ENCODE measurements around the gene SRPRA.
A peak's percentile ranks its signal among the peaks of the same experiment; 100 is the strongest.
"Not testable (repeated sequence)": the region's sequence is repeated elsewhere in the genome, so short reads cannot be mapped to it uniquely, and the experiment has no call there.

The SRPRA gene

DNA sequence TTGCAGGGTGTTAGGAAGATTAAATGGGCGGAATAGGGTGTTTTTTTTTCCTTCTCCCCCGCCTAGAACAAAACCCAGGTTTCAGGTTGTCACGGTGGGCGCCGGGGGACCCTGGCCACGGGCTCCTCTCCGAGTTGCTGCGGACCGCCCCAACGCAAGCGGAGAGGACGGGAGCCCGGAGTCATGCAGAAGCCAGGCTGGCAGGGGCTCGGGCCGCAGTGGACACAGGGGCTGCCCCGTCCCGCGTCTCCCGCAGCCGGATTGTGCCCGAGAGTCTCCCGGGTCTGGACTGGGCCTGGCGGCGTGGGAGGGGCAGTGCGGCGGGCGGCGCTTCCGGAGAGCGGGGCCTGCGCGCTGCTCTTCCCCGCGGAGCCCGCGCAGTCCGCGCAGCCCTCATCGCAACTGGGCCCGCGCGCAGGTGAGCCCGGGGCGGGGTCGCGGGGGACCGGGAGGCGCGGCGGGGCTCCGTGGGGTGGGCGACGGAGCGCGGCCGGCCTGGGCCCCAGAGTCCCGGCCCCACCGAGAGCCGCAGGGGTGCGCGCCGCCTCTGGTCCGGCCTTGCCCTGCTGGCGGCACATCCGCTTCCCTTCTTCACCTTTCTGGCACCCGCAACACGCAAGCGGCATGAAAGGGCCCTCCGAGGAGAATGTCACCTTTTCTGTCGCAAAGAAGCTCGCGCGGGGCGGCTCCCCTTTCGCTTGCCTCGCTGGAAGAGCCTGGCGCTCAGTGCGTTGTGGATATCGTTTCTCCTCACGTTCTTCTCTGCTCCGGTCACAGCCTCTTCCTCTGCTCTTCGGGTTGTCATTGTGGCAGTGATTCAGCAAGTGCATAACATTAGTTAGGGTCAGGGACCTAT is 14.3 kb upstream of the SRPRA start, which contains the start of gene TIRAP:
TIRAP (plus strand) TSS at position 358 of the 856 bp plus-strand sequence. CDS start 7,802 bp downstream, outside the sequence.
- DNase-seq (ENCODE audit: low read depth) = peak; percentile 30

DNA sequence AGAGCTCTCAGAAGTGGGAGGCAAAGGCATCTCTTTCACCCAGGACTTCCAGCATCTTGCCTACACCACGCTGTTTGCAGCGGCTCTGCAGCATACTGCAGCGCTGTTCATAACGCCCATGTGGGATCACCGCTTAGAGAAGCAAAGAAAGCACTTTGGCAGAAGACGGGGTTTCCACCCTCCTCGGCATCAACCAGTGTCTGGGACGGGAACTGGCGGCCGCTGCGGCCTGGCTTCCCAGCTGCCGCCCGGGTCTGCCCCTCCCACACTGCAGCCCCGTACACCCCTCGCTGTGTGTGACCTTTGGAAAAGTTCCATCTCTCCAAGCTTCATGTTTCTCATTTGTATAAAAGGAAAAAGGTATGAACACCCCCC is 13.7 kb upstream of the SRPRA start:
- peak; percentile 30 for DNase-seq (ENCODE audit: low read depth)

DNA sequence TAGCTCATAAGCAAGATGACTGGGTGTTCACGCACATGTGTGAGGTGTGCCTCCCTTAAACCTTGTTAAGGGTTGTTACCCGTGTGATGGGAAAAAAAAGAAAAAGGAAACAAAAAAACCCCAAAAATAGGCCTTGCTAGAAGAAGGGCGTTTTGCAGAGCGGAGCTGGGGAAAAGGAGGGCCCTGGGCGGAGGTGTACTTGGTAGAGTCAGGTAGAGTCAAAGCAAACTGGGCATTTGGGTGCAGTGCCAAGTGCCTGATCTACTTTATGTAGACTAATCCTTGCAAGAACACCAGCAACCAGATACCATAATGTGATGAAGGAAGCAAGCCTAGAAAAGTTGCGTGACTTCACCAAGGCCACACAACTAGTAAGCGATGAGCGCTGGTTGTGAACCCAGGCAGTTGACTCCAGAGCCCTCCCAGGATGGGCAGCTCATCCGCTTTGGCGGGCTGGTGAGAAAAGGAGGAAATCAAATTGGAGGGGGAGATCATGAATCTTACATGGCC is 13.0 kb upstream of the SRPRA start:
- DNase-seq (ENCODE audit: low read depth) = no peak

DNA sequence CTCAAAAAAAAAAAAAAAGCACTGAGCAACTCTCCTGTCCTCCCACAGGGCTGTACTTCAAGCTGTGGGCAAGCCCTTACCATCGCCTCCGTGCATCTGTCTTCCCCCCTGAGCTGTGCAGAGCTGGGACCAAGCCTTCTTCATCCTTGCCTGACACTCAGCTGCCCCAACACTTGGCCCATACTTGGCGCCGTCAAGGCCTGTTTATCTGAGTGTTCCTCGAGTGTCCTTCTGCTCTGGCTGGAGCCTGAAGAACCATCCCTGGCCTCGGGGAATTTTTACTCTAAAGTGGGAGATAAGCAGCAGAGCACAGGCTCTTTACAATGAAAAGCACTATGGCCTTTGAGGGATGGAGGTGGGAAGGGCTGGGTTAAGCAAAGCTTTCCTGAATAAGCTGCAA is 12.6 kb upstream of the SRPRA start:
- DNase-seq (ENCODE audit: low read depth) = no peak

DNA sequence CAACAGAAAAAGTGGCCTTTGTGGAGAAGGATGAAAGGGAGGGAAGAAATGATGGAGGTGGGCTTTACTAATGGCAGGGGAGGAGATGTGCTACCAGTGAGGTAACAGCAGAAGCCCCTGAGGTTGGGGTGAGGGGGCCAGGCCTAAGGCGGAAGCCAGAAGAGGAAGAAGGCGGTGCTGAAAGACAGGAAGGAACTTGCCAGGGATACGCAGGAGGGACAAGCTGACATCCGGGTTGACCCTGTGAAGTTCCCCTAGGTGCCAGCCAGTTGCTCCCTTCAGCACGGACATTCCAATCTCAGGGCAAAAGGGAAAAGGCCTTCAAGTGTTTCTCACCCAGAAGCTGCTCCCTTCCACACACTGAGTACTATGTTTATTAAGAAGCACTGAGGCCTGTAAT is 11.9 kb upstream of the SRPRA start:
- DNase-seq (ENCODE audit: low read depth) = no peak

DNA sequence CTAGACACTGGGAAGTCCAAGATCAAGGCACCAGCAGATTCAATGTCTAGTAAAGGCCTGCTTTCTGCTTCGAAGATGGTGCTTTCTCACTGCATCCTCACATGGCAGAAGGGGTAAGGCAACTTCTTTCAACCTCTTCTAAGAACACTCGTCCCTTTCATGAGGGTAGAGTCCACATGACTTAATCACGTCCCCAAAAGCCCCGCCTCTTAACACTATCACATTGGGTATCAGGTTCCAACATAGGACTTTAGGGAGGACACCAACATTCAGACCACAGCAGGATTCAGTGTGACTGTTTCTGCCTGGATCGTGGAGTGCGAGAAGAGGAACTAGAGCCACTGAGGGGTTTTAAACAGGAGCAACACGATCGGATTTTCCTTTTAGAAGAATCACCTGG is 10.5 kb upstream of the SRPRA start:
- no peak for DNase-seq (ENCODE audit: low read depth)

DNA sequence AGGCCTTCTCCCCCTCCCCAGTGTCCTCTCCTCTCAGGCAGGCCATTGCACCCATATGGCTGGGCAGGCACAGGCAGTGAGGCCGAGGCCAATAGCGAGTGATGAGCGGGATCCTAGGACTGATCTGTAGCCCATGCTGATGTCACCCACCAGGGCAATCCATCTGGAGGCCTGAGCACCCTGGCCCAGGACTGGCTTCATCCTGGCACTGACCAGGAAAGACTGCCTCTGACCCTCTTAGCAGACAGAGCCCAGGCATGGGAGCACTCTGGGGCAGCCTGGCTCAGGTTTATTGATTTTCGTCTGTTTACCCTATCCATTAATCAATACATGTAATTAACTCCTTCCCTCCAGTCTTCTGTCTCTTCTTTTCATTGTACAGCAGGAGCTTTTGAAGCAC is 9.1 kb upstream of the SRPRA start:
- DNase-seq (ENCODE audit: low read depth) = no peak

DNA sequence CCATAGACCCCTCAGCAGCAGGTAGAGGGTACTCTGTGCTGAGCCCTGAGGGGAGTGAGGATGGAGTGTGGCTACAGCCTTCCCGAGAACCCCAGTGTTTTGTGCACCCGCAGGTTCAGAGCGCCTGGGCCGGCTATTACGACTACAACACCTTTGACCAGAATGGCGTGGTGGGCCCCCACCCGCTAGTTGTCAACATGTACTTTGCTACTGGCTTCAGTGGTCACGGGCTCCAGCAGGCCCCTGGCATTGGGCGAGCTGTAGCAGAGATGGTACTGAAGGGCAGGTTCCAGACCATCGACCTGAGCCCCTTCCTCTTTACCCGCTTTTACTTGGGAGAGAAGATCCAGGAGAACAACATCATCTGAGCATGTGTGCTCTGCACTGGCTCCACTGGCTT is 8.6 kb upstream of the SRPRA start:
- no peak for DNase-seq (ENCODE audit: low read depth)

DNA sequence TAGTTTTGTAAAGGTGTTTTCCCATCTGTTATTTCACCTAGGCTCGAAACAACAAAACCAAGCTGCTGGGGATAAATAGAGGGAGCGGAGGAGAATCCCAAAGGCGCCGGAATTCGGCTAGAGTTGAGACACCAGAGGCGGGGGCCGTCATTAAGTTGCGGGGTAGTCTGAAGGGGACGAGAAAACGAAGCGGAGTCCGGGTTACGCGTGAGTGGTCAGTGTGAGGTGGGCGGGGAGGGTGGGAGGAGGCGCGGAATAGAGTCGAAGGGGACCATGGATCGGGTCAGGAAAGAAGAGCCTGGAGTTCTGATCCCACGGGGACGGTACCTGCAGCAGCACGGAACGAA is 361 bp downstream of the SRPRA start:
- no peak for DNase-seq (ENCODE audit: low read depth)

DNA sequence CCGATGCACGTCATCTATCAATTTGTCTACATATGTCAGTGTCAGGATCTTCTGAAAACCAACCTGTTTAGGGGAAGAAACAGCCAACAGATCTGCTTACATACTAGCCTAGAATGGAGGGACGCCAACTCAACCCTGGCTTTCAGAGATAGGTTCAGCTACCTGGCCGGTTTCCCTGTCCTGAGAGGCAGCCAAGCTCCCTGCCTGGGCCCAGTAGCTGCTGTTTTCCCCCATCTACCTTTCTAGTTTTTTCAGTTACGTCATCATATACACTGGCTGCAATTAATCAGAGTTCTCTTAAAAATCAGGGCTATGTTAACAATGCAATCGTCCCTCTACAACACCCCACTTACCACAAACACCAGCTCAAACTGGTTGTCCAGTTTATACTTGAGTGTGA is 1.0 kb downstream of the SRPRA start:
- DNase-seq (ENCODE audit: low read depth) = no peak

DNA sequence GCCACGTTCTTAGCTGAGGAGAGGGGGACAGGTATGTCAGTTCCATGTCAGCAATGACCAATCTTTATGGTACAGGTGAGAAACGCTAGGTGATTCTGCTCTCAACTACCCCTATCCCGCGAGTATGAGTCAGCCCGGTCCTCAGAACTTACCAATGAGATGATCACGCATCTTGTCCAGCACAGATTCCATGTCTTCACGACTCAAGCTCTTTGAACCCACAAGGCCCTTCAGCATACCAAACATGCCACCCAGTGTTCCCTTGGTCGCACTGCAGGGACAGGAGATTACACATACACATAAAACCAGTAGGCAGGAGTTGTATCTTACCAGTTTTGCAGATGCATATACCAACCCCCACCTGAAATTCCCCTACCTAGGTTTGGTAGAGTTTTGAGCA is 2.9 kb downstream of the SRPRA start:
- DNase-seq (ENCODE audit: low read depth) = no peak

DNA sequence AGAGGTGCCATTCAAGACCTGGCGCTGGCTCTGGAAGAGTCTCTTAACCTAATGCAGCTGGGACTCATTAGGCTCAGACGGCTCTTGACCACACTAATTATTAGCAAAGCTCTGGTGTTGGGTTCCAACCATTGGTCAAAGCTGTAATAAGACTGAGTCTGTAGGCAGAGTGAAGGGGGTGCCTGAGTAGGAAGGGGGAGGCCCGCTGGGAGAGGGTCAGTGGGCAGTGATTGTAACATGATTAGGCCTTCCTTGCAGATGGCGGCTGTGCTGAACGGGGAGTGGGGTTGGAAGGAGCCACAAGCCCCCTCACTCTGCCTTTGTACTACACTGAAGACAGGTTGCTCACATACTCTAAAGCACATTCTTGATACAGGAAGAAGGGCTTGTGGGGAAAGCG is 5.2 kb downstream of the SRPRA start:
- no peak for DNase-seq (ENCODE audit: low read depth)

DNA sequence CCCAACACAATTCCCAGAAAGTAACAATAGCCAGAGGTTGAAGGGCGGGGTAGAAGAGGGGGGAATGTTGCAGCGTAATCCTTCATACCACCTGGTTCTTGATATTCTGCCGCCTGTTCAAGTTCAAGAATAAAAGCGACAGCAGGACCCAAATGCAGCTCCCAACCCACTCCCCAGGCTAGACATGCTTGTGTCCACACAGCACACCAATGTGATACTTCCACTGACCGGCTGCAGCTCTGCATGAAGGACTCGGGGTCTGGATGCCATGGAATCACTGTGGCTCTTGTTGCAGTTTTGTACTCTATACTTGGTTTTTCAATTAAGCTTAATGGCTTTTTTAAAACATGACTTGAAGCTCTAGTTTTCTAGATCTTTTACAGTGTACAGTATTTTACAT is 6.5 kb downstream of the SRPRA start:
- no peak for DNase-seq (ENCODE audit: low read depth)

DNA sequence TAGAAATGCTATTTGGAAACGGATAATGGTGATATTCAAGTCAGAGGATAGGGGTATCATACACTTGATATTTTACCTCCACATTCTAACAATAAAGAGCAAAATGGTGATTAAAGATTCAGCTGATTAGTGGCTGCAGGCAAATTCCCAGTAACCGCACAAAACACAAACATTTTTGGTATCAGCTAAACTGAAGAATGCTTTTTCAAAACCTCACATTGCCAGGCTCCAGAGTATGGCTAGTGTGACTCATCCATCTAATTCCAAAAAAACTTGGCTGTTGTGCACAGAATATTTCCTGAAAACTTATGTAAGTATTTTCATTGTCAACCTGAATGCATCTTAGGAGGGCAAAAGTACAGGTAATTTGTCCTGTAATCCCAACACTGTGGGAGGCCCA is 10.9 kb downstream of the SRPRA start:
- no peak for DNase-seq (ENCODE audit: low read depth)

DNA sequence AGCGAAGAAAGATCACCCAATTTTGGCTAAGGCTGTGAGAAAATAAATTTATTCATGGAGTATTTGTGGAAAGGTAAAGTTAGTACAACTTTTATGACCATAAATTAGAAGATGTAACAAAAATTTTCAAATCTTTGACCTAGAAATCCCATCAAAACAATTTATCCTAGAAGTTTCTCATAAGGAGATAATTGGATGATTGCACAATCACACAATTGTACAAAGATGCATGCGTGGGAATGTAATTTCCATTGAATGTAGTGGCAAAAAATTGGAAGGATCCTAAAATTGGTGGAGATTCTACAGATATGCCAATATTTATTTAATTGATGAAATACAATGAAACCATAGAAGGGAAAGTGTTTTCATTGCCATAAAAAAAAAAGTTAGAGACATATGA is 11.6 kb downstream of the SRPRA start:
- no peak for DNase-seq (ENCODE audit: low read depth)

DNA sequence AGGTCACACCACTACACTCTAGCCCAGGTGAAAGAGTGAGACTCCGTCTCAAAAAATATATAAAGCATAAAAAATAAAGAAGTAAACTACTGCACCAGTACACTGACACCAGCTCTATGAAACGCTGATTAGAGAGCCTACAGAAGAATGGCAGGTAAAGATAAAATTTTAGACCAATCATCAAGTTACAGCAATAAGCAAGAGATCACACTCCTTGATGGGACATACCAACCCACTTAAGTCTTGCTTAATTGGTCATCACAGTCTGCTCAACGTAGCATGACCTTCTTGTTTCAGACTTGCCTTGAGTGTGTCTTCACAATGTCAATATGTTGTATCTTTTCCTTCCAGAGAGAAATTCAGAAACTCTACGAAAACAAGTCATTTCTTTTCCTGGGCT is 12.5 kb downstream of the SRPRA start:
- DNase-seq (ENCODE audit: low read depth) = no peak

DNA sequence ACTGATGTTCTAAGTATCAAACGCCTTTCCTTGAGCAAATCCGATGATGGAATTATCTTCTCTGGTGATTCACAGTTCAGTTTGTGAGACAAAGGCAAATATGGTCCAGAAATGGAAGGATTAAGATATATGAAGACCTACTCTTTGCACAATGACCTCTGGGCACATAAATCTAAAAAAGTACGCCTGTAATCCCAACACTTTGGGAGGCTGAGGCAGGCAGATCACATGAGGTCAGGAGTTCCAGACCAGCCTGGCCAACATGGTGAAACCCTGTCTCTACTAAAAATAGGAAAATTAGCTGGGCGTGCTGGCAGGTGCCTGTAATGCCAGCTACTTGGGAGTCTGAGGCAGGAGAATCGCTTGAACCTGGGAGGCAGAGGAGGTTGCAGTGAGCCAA is 13.2 kb downstream of the SRPRA start:
- not testable (repeated sequence) for DNase-seq (ENCODE audit: low read depth)

DNA sequence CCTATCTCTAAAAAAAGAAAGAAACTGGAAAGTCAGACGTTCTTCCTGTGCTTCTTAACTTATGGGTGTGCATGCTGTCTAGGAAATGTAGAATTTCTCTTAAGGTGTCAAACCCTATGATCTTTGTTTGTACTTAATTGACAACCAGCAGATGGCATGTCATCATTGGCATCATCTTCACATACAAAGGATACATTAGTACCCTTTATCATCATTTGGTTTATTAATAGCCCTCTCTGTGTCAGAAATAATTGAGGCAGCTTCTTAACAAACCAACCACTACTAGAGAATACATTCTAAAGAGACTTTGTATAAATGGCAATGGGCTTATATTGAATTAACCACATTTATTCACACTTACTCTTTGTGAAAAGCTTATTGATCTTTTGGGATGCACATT is 13.9 kb downstream of the SRPRA start:
- no peak for DNase-seq (ENCODE audit: low read depth)

DNA sequence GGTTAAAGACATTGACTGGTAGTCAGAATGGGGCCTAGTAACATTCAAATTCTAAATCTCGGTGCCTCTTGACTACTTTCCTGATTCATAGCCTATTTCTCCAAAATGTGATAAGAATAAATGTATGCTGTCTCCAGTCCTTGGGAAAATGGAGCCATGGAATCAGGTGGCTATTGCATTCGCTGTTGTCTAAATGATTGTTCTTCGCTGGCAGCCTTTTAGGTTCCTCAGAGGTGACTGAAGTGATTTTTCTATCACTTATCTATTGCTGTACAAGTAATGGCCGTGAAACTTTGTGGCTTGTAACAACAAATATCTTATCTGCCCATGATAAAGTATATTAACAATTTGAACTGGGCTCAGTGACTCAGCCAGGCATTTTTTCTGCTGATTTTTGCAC is 15.4 kb downstream of the SRPRA start:
- DNase-seq (ENCODE audit: low read depth) = no peak

DNA sequence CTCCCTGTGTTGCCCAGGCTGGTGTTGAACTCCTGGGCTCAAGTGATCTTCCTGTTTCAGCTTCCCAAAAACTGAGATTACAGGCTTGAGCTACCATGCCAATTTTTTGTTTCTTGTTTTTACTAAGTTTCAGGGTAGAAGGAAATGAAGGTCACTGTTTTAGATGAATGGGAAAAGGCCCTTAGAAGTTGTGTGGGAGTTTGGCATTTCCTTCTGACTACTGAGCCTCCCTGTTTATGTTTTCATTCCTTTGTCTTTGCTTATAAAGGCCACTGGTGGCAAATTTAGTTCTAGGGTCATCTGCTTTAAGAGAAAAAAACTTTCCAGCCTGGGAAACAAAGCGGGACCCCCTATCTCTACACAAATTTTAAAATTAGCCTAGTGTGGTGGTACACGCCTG is 22.1 kb downstream of the SRPRA start:
- DNase-seq (ENCODE audit: low read depth) = no peak

DNA sequence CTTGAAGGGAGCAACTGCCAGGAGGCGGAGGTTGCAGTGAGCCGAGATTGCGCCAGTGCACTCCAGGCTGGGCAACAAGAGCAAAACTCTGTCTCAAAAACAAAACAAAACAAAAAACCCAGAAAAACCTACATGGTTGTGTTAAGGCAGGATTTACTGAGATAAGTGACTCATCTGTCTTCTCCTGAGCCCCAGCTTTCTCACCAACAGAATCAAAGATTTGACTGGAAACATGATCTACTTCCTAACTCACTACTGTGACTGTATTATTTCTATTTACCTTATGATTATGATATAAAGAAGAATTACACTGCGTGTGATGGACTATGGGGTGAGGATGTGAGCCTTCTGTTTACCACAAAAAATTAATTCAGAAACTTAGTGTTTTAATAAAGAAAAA is 35.3 kb downstream of the SRPRA start:
- no peak for DNase-seq (ENCODE audit: low read depth)

DNA sequence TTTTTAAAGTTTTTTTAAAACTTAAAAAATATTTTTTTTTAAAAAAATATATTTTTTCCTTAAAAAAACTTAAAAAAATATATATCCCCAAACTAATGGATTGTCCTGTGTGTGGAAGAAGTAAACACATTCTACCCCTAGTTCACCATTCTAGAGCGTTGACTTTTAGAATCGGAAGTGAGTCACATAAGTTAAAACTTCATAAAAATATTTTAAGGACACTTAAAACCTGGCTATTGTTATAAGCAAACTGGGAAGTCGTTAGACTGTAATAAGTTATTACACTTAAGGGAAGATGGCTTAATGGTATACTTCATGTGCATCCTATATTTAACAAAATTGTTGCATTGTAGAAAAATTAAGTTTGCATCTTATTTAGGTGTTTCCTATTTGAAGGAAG is 36.0 kb downstream of the SRPRA start:
- no peak for DNase-seq (ENCODE audit: low read depth)

DNA sequence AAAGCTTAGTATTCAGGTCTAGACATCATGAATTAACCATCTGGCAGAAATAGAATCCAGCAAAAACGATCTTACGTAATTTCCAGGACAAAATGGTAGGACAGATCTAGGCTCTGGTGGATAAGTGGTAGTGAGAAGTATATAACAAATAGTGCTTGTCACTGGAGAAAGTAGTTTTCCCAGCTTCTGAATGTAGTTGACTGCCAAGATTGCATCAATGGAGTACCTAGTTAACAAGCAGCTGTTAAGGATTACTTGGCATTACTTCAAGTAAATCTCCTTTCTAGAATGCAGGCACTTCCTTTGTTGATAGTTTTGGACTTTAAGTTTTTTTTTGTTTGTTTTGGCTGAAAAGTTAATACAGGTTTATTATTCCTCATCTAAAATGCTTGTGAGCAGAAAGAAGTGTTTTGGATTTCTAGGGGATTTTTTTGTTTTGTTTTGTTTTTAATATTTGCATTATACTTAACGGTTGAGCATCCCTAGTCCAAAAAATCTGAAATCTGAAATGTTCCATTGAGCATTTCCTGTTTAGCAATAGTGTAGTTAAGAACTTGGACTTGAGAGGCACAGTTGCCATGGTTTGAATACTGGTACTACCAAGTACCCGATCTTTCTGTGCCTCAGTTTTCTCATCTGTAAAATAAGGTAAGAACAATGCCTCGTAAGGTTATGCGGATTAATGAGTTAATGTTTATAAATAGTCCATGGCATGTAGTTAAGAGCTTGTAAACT is 36.8 kb downstream of the SRPRA start:
- DNase-seq (ENCODE audit: low read depth) = no peak

Data from activated T-cell treated with anti-CD3 and anti-CD28 coated beads for 24 hours (primary cell).